AG09309 (cell line): ENCODE measurements around the gene CIITA.

Experiments
- DNase-seq: peaks from one replicate; pipeline ENCODE4 v3.0.0-alpha.2; 2010; ENCODE audit warnings: low read depth
- H3K4me3 ChIP-seq: 2 replicates; pipeline ENCODE4 v1.5.1; 2011; ENCODE audit warnings: mild to moderate bottlenecking, low read depth, low read length, moderate library complexity; ENCODE audit not compliant: control insufficient read depth
- TF ChIP-seq, protein P1 (sequence below): IDR thresholded peaks from 2 replicates; pipeline ENCODE4 v1.5.1; 2011; ENCODE audit warnings: mild to moderate bottlenecking, low read depth, low read length, inconsistent platforms; ENCODE audit not compliant: insufficient read depth, control insufficient read depth; ENCODE audit errors: missing control alignments

CIITA gene

DNA sequence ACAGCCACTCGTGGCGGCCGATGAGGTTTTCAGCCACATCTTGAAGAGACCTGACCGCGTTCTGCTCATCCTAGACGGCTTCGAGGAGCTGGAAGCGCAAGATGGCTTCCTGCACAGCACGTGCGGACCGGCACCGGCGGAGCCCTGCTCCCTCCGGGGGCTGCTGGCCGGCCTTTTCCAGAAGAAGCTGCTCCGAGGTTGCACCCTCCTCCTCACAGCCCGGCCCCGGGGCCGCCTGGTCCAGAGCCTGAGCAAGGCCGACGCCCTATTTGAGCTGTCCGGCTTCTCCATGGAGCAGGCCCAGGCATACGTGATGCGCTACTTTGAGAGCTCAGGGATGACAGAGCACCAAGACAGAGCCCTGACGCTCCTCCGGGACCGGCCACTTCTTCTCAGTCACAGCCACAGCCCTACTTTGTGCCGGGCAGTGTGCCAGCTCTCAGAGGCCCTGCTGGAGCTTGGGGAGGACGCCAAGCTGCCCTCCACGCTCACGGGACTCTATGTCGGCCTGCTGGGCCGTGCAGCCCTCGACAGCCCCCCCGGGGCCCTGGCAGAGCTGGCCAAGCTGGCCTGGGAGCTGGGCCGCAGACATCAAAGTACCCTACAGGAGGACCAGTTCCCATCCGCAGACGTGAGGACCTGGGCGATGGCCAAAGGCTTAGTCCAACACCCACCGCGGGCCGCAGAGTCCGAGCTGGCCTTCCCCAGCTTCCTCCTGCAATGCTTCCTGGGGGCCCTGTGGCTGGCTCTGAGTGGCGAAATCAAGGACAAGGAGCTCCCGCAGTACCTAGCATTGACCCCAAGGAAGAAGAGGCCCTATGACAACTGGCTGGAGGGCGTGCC lies 30.1 kb downstream of the CIITA start:
- TF ChIP-seq, protein P1, sequence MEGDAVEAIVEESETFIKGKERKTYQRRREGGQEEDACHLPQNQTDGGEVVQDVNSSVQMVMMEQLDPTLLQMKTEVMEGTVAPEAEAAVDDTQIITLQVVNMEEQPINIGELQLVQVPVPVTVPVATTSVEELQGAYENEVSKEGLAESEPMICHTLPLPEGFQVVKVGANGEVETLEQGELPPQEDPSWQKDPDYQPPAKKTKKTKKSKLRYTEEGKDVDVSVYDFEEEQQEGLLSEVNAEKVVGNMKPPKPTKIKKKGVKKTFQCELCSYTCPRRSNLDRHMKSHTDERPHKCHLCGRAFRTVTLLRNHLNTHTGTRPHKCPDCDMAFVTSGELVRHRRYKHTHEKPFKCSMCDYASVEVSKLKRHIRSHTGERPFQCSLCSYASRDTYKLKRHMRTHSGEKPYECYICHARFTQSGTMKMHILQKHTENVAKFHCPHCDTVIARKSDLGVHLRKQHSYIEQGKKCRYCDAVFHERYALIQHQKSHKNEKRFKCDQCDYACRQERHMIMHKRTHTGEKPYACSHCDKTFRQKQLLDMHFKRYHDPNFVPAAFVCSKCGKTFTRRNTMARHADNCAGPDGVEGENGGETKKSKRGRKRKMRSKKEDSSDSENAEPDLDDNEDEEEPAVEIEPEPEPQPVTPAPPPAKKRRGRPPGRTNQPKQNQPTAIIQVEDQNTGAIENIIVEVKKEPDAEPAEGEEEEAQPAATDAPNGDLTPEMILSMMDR, result no peak
- no peak overlapping the region for H3K4me3 ChIP-seq
- no peak for DNase-seq

GRCh38 chr16:10907757-10908045 lies 30.7 kb downstream of the CIITA start:
- TF ChIP-seq, protein P1, result no peak
- no peak for DNase-seq
- H3K4me3 ChIP-seq, result no peak overlapping the region

GRCh38 chr16:10911267-10911666 lies 34.3 kb downstream of the CIITA start:
- DNase-seq, result no peak
- TF ChIP-seq, protein P1, result no peak
- H3K4me3 ChIP-seq, result no peak overlapping the region

DNA sequence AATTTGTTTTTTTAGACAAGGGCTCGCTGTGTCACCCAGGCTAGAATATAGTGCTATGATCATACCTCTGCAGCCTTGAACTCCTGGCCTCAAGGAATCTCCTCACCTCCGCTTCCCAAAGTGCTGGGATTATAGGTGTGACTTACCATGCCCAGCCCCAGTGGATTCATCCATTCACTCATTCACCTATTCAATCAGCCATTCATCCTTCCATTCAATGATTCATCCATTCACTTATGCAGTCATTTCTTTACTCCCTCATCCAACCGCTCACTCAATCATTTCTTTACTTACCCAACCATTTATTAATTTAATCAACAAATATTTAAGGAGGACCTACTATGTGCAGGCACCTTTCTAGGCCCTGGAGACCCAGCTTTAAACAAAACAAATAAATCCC lies 39.5 kb downstream of the CIITA start:
- no peak overlapping the region for H3K4me3 ChIP-seq
- no peak for DNase-seq
- TF ChIP-seq, protein P1, result no peak

DNA sequence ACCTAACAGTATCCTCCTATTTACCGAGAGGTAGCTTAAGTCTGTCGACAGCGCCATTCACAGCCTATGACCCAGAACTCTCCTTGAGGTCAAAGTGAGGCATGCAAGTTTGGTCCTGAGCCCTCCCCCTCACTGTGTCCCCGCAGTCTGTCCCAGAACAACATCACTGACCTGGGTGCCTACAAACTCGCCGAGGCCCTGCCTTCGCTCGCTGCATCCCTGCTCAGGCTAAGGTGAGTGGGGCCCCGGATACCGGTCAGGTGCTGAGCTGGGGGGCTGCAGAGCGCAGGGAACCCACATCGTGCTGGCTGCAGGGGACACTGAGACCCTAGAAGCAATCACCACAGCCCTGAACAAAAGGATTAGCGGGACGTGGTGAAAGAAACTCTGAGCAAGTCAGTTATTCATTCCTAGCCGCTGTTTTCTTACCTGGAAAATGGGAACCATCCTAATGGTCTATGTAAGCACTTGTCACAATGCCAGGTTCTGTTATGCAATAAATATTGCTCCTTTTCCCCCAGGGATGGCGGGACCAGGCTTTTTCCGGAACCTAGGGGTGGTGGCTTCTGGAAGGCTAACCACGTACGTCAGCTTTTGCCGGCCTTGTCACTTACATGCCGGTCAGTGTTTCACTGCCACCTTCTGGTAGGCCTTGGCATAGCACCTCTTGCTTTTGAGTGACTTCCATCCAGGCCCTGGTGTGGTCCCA lies 41.4 kb downstream of the CIITA start:
- no peak overlapping the region for H3K4me3 ChIP-seq
- peak; percentile 72 for DNase-seq
- TF ChIP-seq, protein P1, result peak; percentile 99

- no peak for DNase-seq
- TF ChIP-seq, protein P1, result no peak
- no peak overlapping the region for H3K4me3 ChIP-seq
These were observed 42.0 kb downstream of the CIITA start for GRCh38 chr16:10919003-10919351.
